GM12874 (cell line): ENCODE results near the gene SLC37A1.

Experiments used
- CTCF ChIP-seq: IDR thresholded peaks from 2 replicates; pipeline ENCODE4 v1.5.1; 2011; ENCODE audit warnings: low read depth, mild to moderate bottlenecking, control low read depth, low read length, moderate library complexity; ENCODE audit not compliant: insufficient read depth

The SLC37A1 gene

GRCh38 chr21:42559326-42559725 is 45.7 kb downstream of the SLC37A1 start:
- TF ChIP-seq CTCF = no peak

GRCh38 chr21:42560517-42561179 is 47.0 kb downstream of the SLC37A1 start:
- TF ChIP-seq CTCF = no peak

GRCh38 chr21:42561762-42562650 is 48.4 kb downstream of the SLC37A1 start:
- no peak for TF ChIP-seq CTCF

GRCh38 chr21:42562816-42563215 is 49.2 kb downstream of the SLC37A1 start:
- TF ChIP-seq CTCF = no peak

- no peak for TF ChIP-seq CTCF
Measured at GRCh38 chr21:42563261-42563660, 49.6 kb downstream of the SLC37A1 start.

- TF ChIP-seq CTCF = no peak
Measured at GRCh38 chr21:42563686-42564085, 50.0 kb downstream of the SLC37A1 start.

- no peak for TF ChIP-seq CTCF
Measured at GRCh38 chr21:42564561-42564971, 50.9 kb downstream of the SLC37A1 start.
